GM19239 (cell line): ENCODE measurements around the gene AUH.
A peak's percentile ranks its signal among the peaks of the same experiment; 100 is the strongest.

Experiments used
- DNase-seq: peaks from one replicate; pipeline ENCODE4 v3.0.0; 2011; ENCODE audit warnings: low spot score; ENCODE audit not compliant: insufficient read length
- FAIRE-seq: peaks from 2 replicates; lab custom pipeline; 2011; peaks lifted over from hg19 to GRCh38; lab: Jason Lieb, UNC

The AUH gene

DNA sequence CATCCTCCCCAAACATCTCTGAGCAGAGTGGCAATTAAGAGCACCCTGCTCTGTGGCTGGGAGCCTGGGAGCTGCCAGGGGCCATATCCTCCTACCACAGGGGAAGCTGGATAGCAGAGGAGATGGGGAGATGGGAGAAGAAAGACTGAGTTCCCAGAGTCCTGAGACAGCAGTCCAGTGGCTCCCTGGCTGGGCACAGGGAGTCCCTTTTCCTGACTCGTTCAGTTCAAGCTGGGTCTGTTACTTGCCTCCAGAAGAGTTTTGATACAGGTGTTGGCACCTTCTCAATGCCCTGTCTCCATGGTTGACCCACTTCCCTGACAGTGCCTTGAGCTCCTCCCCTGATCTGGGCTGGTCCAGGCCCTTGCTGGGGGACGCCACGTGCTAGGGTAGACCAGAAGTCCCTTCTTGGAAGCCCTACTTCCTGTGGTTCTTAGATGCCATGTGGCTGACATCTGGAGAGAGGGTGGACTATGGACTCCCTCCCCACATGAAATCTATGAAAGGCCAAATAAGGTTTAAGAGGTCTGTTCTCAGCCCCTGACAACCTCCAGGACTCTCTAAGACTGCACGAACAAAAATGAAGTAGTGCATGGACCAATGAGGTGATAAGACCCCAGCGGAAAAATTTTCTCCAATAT, 166.2 kb downstream of the AUH start:
- no peak for FAIRE-seq
- DNase-seq, result no peak

DNA sequence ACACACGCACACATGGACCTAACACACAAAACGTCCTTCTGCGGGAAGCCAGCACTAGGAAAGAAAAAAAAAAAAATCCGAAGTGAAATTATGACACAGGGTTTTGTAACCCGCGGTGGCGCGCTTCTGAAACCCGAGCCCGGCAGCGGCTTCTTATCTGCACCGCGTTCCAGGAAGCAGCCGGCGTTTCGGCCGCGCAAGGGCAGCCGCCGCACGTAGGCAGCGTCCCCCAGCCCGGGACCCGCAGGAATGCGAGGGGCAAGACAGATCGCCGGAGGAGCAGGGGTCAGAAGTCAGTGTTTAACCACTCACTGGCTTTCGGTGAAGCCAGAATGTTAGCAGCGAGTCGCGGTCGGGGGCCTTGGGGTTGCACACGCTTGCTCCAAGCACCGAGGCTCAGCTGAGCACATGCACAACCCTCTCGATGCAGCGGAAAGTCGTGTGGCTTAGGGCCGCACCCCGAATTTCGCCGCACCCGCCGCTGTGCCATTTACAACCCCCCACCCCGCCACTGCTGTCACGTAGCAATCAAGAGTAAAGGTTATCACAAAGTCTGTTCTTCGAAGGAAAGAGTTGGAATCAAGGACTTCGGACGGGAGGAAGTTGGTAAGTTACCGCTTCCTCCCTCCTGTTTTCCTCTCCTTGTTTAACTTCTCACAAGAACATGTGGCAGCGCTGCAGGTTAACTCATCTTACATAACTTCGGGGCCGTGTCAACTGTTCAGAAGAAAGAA, 167.9 kb downstream of the AUH start:
- peak; percentile 88 for FAIRE-seq
- DNase-seq, result no peak

DNA sequence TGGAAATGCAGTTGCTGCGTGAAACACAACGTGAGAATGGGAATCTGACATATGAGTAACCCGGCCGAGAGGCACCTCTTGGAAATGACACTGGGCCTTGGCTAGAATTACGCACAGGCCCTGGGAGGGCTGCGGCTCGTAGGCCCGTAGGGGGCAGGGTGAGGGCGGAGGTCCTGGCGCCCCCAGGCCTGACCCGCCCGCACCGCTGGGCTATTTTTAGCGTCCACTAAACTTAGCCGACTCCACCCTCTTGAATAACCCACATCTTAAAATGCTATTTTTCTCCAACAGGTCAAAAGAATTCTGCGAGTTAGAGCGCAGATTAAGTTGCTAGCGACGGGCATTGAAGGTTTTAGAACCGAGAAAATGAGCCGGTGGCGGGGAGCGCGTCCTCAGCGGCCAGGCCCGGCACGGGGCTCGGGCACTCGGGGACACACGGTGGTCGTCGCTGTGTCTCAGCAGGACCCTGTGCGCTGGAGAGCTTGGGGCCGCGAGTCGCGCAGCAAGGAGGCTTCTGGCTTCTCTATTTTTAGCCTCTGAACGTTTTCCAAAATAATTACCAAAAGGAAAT, 168.5 kb downstream of the AUH start:
- FAIRE-seq (no peak), DNase-seq (no peak)

DNA sequence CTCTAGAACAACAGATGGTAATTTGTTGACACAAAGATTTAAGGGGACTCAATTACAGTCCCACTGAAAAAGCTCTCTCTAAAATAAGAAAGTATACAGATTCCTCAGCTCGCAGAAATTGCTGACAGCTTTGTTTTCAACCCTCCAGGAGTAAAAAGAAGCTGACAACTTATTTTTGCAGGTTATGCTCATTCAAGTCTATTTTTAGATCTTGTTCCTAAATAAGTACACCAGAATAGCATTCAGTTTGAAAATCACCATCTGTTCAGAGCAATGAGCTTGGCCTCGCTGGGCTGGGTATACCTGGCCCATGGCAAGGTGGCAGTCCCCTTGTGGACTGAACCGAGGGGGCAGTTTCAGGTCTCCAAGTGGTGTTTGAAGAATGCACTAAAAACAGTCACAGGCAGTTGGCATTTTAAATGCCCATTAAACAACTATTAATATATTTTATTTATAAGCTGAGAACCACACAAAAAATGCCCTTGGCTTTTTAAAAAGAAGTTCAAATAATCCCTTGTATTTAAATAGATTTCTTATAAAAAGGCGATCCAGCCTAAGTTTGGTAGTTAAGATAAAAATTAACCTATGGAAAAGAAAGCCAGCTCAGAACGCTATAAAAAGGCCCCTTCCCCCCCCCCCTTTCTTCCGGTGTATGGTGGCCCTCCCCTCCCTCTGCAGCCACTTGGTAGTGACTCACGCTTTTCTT, 169.2 kb downstream of the AUH start:
- peak; percentile 21 for FAIRE-seq
- no peak for DNase-seq

DNA sequence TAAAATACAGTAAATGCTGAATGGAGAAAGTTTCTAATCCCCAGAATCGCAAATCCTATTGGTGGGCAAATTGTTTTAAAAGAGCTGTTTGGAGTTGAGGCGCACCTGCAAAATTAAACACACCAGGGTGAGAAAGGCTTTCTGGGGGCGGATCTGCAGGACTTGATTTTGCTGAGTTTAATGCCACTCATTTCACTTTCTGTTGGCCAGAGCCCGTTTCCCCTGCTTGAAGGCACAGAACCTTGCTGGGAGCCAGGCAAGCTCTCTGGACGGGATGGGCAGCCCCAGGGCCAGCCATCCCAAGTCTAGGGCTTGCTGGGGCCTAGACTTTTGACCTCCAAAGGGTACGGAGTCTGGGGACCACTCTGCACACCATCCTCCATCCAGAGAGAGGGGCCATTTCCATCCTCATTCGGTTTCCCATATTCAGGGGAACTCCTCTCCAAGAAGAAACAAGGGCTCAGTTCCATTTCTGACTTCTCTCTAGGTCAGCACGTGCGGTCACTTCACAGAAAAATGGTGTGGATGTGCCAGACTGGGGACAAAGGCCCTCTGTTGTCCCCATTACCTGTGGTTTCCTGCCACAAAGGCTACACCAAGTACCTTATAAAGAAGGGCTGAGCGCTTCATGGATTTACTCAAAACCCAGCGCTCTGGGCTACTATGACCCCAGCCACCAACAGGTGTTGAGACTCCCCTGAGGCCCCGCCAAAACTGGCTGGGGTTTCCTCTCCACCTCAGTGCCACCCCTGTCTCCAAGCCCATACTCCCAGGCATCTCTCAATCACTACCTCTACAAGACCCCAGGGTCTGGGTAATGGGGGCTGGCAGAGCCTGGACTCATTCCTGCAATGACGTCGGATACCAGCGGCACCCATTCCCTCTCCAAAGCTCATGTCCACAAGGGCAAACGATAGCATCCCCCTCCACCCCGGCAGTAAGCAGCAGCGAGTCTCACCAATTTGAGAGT, 170.0 kb downstream of the AUH start:
- FAIRE-seq (peak; percentile 68), DNase-seq (no peak)

DNA sequence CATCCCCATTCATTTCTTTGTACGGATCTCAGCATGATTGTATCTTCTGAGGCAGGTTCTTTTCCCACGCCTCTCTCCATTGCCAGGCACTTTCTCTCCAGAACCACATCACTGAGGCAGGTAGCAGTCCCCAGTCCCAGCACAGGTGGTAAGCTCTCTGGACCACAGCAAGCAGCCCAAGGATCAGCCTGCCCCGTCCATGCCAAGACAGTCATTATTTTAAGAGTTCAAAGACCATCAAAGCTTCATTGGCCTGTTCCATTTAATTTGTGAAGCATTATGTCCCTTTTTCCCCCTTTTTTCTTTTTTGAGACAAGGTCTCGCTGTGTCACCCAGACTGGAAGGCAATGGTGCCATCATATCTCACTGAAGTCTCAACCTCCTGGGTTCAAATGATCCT, 171.7 kb downstream of the AUH start:
- no peak for FAIRE-seq

DNA sequence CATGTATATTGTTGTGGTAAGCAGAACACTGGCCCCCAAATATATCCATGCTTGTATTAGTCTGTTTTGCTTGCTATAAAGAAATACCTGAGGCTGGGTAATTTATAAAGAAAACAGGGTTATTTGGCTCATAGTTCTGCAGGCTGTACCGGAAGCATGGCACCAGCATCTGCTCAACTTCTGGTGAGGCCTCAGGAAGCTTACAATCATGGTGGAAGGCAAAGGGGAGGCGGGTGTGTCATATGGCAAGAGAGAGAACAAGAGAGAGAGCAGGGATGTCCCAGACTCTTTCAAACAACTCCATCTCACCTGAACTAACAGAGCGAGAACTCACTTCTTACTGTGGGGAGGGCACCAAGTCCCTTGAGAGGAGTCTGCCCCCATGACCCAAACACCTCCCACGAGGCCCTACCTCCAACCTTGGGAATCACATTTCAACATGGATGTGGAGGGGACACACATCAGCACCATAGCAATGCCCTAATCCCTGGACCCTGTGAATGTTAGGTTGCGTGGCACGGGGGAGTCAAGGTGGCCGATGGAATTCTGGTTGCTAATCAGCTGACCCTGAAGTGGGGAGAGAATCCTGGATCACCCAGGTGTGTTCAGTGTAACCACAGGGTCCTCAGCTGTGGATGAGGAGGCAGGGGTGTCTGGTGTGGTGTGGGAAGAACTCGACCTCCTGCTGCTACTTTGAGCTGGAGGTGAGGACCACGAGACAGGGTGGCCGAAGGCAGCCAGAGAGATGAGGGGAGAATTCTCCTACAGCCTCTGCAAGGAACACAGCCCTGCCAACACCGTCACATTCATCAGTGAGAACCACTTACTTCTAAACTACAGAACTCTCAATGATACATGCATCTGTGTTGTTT, 172.8 kb downstream of the AUH start:
- DNase-seq (no peak), FAIRE-seq (no peak)

More for the DNA sequence above, 171.7 kb downstream of the AUH start:
- no peak for DNase-seq

DNA sequence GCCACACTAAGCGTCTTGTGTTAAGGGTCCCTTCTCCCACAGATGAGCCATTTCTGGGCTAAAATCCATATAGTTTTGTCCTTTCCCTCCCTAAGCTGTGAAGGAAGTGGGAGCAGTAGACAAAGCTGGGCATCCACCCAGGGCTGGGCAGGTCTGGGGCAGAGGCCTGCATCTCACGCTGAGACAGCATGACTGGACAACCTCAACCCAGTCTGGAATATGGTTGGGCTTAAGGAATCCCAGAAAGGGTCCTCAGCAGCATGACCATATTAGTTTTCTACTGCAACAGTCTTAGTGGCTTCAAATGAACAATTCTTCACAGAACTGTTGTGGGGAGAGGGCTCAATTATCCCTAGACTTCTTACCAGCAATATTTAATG, 173.8 kb downstream of the AUH start:
- DNase-seq (no peak), FAIRE-seq (no peak)

DNA sequence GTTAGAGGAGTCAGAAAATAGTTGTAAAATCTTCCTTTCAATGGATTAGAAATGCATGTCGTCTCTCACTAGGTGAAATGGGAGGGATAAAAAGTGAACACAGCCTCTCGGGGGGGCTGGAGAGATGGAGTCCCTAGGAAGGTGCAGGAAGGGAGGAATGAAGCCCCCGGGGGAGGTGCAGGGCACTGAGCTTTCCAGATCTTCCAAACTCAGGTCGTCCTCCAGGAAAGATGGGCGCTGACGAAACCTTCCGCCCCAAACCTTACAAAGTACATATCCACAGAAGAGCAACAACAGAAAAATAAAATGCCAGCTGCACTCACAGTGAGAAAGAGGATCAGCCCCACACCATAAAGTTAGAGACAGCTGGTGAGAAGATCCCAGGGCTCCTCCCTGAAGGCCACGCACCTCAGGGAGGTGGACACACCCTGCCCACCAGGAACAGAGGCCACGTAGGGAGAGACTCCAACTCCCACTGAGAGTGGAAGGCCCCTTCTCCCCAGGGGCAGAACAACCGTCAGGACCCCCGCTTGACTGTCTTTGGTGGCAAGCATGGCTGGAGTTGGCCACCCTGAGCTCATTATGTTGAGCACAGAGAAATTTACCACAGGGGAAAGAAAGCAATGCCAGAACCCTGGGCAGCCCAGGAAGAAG, 174.3 kb downstream of the AUH start:
- FAIRE-seq, result no peak
- DNase-seq, result no peak

DNA sequence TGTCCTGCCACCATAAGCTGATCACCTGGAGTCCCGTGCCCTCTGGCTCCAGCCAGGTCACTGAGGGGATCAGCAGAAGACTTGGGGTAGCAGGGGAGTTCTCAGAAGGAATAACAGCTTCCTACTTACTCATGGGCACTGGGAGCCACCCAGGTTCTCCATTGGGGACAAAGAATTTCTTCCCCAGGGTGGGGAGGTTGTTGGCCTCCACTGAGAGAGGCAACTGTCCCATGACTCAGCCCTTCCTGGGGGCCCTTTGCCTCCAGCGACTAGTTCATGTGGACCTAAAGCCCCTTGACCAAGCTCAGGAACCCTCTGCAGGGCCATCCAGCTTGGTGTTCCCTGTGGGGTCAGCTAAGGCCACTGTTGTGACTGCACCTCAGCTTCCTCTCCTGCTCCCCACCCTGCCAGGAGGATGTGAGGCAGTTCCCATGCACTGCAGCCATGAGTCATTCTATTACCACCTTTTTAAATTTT, 175.0 kb downstream of the AUH start:
- no peak for FAIRE-seq
- DNase-seq, result no peak

DNA sequence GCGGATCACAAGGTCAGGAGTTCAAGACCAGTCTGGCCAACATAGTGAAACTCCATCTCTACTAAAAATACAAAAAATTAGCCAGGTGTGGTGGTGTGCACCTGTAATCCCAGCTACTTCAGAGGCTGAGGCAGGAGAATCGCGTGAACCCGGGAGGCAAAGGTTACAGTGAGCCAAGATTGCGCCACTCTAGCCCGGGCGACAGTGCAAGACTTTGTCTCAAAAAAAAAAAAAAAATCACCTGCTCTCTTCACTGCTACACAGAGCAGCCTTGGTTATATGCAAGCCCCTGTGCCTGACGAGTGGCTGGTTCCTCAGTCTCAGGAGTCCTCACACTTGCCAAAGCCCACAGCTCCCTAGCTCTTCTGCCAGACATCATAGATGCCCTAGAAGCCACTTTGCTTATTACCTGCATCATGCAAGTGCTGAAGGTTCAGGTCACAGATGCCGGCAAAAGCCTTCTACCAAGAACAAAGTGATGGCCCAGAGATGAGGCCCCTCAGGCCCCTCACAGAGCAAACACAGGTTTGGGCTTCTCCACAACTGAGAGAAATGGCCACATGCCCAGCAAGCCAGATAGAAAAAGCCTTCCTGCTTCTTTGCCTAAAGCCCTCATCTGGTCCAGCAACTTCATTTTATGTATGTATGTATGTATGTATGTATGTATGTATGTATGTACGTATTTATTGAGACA, 176.4 kb downstream of the AUH start:
- FAIRE-seq, result no peak
- DNase-seq, result no peak

DNA sequence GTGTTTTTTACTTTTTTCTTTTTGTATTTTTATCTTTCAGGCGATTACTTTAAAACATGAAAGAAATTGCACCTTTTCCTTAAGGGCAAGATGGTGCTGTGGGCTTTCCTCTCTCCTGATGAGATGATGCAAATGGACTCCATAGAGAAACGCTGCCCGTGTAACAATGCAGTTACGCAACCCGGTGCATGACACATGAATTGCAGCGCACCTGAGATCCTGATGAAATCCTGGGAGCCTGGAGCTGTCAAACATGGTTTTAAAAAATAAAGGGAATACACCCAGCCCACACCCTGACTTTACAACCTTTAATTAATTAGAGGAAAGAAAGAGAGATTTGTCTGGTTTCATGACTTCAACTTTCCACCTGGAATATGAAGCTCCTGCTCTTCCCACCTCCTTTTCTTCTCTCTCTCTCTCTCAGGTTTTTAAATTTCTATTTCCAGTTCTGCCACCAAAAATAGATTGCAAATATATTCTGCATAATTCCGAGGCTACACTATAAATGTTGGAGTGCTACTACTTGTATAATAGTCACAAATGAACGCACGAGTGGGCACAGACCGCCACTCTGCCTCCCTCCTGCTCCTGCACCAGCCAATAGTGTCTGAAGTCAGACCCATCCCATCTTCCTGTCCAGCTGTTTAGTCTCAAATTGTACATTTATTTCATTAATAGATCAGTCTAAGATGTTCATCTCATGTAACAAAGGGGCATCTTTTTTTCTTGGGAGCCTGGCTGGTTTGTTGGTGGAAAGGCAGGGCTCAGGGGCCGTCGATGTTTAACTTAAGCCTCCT, 179.1 kb downstream of the AUH start:
- no peak for FAIRE-seq
- DNase-seq, result no peak

DNA sequence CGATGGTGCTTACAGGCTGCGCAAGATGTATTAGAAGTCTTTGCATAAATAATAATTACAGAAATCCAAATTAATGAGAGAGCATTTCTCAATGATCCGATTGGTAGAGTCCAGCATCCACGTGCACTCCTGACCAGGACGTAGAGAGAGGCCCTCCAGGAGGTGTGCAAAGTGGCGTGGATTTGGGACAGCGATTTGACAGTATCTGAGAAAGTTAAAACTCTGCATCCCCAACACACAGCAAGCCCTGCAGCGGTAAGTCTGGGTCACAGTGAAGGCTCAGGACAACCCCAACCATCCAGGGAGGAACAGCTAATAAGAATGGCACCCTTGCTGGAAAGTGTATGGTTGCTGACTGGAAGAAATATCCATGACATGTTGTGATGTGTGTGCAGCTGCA, 180.2 kb downstream of the AUH start:
- no peak for FAIRE-seq
- DNase-seq, result no peak

DNA sequence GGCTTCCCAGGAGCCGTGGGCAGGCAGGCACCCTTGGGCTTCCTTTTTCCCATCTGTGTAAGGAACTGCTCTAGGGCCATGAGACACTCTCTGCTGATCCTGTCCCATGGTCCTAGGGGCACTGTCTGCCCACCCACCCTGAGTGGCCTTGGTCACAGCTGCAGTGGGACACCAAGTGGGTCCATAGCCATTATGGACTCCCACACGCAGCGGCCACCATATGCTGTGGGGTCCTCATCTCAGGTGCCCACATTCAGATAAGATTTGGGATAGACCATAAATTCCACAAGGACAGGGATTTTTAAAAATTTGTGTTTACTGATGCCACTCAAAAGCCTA, 180.8 kb downstream of the AUH start:
- no peak for FAIRE-seq

DNA sequence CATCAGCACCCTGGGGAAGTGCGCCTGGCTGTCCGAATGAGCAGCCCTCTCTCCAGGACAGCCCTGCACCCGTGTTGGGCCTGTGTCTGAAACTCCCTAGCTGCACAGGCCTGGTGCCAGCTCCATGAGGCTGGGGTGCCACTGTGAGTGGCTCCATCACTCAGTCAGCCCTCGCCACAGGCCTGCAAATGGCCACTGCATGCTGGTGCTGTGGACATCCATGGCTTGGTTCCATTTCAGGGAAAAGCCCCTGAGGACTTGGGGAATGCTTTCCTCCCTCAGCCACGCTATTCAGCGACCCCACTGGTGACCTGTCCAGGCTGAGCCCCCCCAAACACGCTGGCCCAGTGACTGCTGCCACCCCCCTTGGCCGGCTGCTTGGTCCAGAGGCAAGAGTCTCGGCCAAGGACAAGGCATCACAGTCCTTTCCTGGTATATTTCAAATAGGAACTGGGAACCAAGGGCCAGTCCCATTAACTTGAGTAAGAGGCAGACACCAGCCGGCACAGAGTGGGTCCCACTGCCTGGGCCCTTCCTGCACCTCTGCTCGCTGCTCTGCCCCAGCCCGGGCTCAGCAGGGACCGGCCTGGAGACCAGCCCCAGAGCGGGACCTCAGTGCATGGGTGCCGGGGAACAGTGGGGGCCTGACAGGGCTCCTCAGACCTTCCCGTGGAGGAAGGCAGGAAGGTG, 181.3 kb downstream of the AUH start:
- FAIRE-seq (no peak), DNase-seq (no peak)

More for the DNA sequence above, 180.8 kb downstream of the AUH start:
- DNase-seq, result no peak

DNA sequence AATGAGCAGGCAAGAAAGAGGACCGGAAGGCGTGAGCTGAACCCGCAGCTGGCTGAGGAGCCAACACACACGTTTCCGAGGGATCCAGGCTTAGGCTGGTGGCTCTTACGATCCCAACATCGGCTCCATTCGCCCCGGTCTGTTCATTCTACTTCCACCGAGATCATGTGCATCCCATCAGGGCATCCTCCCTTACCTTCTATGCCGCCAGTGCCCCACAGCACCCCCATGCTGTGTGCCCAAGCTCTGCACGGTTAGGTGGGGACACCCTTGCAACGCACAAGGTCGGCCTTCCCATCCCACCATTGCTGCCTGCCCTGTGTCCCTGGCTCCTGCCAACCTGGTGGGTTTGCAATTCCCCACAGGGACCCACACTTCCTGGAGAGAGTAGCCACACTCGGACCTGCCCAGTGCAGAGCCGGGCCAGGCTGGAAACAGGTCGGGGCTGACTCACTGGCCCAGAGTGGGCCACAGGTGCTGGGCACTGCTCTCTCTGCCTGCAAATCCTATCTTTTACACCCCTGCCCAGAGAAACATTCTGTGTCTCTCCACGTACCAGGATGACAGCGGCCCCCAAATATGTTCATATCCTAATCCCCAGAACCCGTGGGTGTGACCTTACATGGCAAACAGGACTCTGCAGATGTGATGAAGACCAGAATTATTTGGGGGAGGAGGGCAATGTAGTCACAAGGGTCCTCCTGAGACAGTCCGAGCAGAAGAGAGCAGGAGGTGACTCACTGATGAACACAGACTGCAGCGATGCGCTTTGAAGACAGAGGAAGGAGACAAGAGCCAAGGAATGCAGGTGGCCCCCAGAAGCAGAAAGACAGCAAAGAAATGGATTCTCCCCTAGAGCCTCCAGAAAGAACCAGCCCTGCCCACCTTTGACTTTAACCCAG, 182.2 kb downstream of the AUH start:
- FAIRE-seq, result no peak
- no peak for DNase-seq
